Keratinocyte (primary cell): Measurements from ENCODE around the gene SSH2. TPM values are rescaled to one million over a fixed set of nuclear protein-coding genes. Genes with fewer than 3 reads are reported as not detected.

Experiments used
- DNase-seq: peaks from one replicate; pipeline ENCODE4 v3.0.0-alpha.2; 2011; ENCODE audit warnings: low read depth, missing footprints, low spot score
- FAIRE-seq: peaks from 2 replicates; lab custom pipeline; 2011; peaks lifted over from hg19 to GRCh38; lab: Jason Lieb, UNC
- H2AFZ ChIP-seq: 2 replicates; pipeline ENCODE4 v1.6.0; 2012; ENCODE audit warnings: low read length, control low read depth, inconsistent platforms; ENCODE audit not compliant: control insufficient read depth
- H3K27ac ChIP-seq: 2 replicates; pipeline ENCODE4 v1.5.1; 2011; ENCODE audit warnings: low read length; ENCODE audit not compliant: control insufficient read depth, insufficient read depth
- H3K27me3 ChIP-seq: 3 replicates; pipeline ENCODE4 v1.6.0; 2011; ENCODE audit warnings: low read length; ENCODE audit not compliant: control insufficient read depth, insufficient read depth; ENCODE audit errors: extremely low read depth
- H3K36me3 ChIP-seq, 2 experiments: 2 replicates in 1 of 2; 3 replicates in 1 of 2; pipeline ENCODE4 v1.5.1; 2011; ENCODE audit warnings: low read length in 2 of 2, mild to moderate bottlenecking in 1 of 2; ENCODE audit not compliant: control insufficient read depth in 2 of 2, insufficient read depth in 2 of 2; ENCODE audit errors: extremely low read depth in 1 of 2
- H3K4me1 ChIP-seq: 3 replicates; pipeline ENCODE4 v1.5.1; 2011; ENCODE audit warnings: low read length; ENCODE audit not compliant: control insufficient read depth, insufficient read depth; ENCODE audit errors: extremely low read depth
- H3K4me2 ChIP-seq: 3 replicates; pipeline ENCODE4 v1.6.0; 2011; ENCODE audit warnings: low read depth, low read length; ENCODE audit not compliant: control insufficient read depth, insufficient read depth; ENCODE audit errors: extremely low read depth
- H3K4me3 ChIP-seq, 3 experiments: fragments of 200-600 bp in 1 of 3; sonication (generic) in 1 of 3; 2 replicates in 2 of 3; 3 replicates in 1 of 3; pipeline ENCODE4 v1.5.1; 2011 to 2016; ENCODE audit warnings: low read length in 3 of 3, mild to moderate bottlenecking in 3 of 3, control low read depth in 2 of 3, inconsistent platforms in 1 of 3, low read depth in 1 of 3, mixed read lengths in 1 of 3, mixed run types in 1 of 3, moderate library complexity in 1 of 3; ENCODE audit not compliant: control insufficient read depth in 2 of 3, insufficient read depth in 2 of 3; ENCODE audit errors: extremely low read depth in 1 of 3
- H3K79me2 ChIP-seq: 2 replicates; pipeline ENCODE4 v1.6.0; 2012; ENCODE audit warnings: low read length; ENCODE audit not compliant: control insufficient read depth, insufficient read depth
- H3K9ac ChIP-seq: 3 replicates; pipeline ENCODE4 v1.6.0; 2011; ENCODE audit warnings: low read length; ENCODE audit not compliant: control insufficient read depth, insufficient read depth; ENCODE audit errors: extremely low read depth
- H3K9me1 ChIP-seq: 3 replicates; pipeline ENCODE4 v1.6.0; 2011; ENCODE audit warnings: low read length; ENCODE audit not compliant: control insufficient read depth, insufficient read depth; ENCODE audit errors: extremely low read depth
- H3K9me3 ChIP-seq: 2 replicates; pipeline ENCODE4 v1.5.1; 2012; ENCODE audit warnings: low read depth, low read length; ENCODE audit not compliant: control insufficient read depth
- H4K20me1 ChIP-seq: 3 replicates; pipeline ENCODE4 v1.6.0; 2011; ENCODE audit warnings: low read length; ENCODE audit not compliant: control insufficient read depth, insufficient read depth; ENCODE audit errors: extremely low read depth
- CTCF ChIP-seq, 3 experiments: IDR thresholded peaks in 1 of 3; conservative IDR thresholded peaks in 1 of 3; optimal IDR thresholded peaks in 1 of 3; 2 replicates in 2 of 3; 3 replicates in 1 of 3; pipeline versions ENCODE3 to v1.5.1; 2011; ENCODE audit warnings: low read length in 3 of 3, mild to moderate bottlenecking in 3 of 3, moderate library complexity in 2 of 3, control low read depth in 1 of 3, inconsistent platforms in 1 of 3; ENCODE audit not compliant: insufficient read depth in 2 of 3; ENCODE audit errors: extremely low read depth in 1 of 3
- EZH2 ChIP-seq: IDR thresholded peaks from one replicate; pipeline ENCODE4 v1.6.1; 2012; ENCODE audit warnings: inconsistent platforms, mild to moderate bottlenecking, low read length, moderate library complexity
- dilution Hi-C: fragments of 300-500 bp; cut with MboI; formaldehyde crosslinking; loops from one replicate; pipeline ENCODE4 v1.7.0; 2020; ENCODE audit warnings: low sequenced_read_pairs; ENCODE audit not compliant: extremely low pct_ligation_motif_present
- polyA plus RNA-seq, 5 experiments: library from polyadenylated mRNA; depleted of rRNA in 3 of 5; stranded (reverse) in 3 of 5; stranded (forward) in 1 of 5; unstranded in 1 of 5; fragments of >200 nt; gene quantifications; 1 replicate in 1 of 5; 2 replicates in 3 of 5; 3 replicates in 1 of 5; pipeline versions ENCODE4 v1.2.1 to v1.2.3, GENCODE V29; 2011 to 2012; ENCODE audit warnings: missing spikeins in 2 of 5, low read depth in 1 of 5, low replicate concordance in 1 of 5

Gene SSH2
- polyA plus RNA-seq, 1 donor (not counting 4 experiments of a cell fraction or from before 2014, with no cell fraction given) = 13.9 TPM

- Histone ChIP-seq H3K9ac (no peak overlapping the region), H3K36me3 (peaks cover 9 to 14% of the 10 kb centered on the region in 2 experiments), H2AFZ (no peak overlapping the region), H3K27me3 (no peaks in the 10 kb centered on the region), H3K79me2 (no peaks in the 10 kb centered on the region), H4K20me1 (no peaks in the 10 kb centered on the region), H3K4me3 (no peak overlapping the region), H3K4me2 (no peak overlapping the region), H3K9me1 (no peaks in the 10 kb centered on the region), H3K4me1 (peaks cover 12% of the 10 kb centered on the region), H3K9me3 (no peaks in the 10 kb centered on the region), H3K27ac (no peak overlapping the region)
- DNase-seq (no peak), FAIRE-seq (no peak)
- dilution Hi-C loops = loop anchor here (10.0 kb wide), 1 partner anchor 285 kb away; no protein-coding TSS in a partner anchor
- TF ChIP-seq CTCF (optimal IDR thresholded peaks at IDR 0.05 in 1 of 3, IDR thresholded peaks at IDR 0.05 in 1 of 3, conservative IDR thresholded peaks at IDR 0.05 in 1 of 3; ENCODE audit: extremely low read depth in 1 of 3, insufficient read depth in 2 of 3, low read length in 3 of 3) = no peak
- TF ChIP-seq EZH2 = no peak
Measured at GRCh38 chr17:29629839-29630238, 300.2 kb downstream of the SSH2 start.

- dilution Hi-C loops = loop anchor here (10.0 kb wide), 1 partner anchor 286 kb away; no protein-coding TSS in a partner anchor
- Histone ChIP-seq H4K20me1 (no peaks in the 10 kb centered on the region), H3K9me1 (no peaks in the 10 kb centered on the region), H3K4me3 (no peak overlapping the region), H3K4me1 (peaks cover 24% of the 10 kb centered on the region), H3K9ac (no peak overlapping the region), H3K9me3 (no peaks in the 10 kb centered on the region), H2AFZ (no peak overlapping the region), H3K36me3 (peaks cover 6 to 14% of the 10 kb centered on the region in 2 experiments), H3K27ac (no peak overlapping the region), H3K27me3 (no peaks in the 10 kb centered on the region), H3K4me2 (no peak overlapping the region), H3K79me2 (no peaks in the 10 kb centered on the region)
- peak; percentile 32 for FAIRE-seq
- TF ChIP-seq EZH2 (no peak), CTCF (optimal IDR thresholded peaks at IDR 0.05 in 1 of 3, IDR thresholded peaks at IDR 0.05 in 1 of 3, conservative IDR thresholded peaks at IDR 0.05 in 1 of 3; ENCODE audit: extremely low read depth in 1 of 3, insufficient read depth in 2 of 3, low read length in 3 of 3) (no peak)
- no peak for DNase-seq
Measured at GRCh38 chr17:29628644-29629043, 301.4 kb downstream of the SSH2 start.
